ENCODE measurements around the gene TEX264.

TEX264 gene

GRCh38 chr3:51748327-51748726 is 77.3 kb downstream of the TEX264 start:
- no peak for DNase-seq (ENCODE audit: low read depth, low spot score)

DNA sequence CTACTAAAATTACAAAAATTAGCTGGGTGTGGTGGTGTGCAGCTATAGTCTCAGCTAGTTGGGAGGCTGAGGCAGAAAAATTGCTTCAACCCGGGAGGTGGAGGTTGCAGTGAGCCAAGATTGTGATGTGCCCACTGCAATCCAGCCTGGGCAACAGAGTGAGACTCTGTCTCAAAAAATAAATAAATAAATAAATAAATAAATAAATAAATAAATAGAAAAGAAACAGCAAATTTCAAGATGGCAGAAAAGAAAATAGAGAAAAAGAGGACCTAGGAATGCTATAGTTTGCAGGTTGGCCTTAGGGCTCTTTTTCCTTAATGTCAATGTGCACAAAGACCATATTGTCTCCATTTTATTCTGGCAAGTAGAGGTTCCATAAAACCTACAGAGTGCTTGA is 79.8 kb downstream of the TEX264 start:
- DNase-seq (ENCODE audit: low read depth, low spot score): no peak

DNA sequence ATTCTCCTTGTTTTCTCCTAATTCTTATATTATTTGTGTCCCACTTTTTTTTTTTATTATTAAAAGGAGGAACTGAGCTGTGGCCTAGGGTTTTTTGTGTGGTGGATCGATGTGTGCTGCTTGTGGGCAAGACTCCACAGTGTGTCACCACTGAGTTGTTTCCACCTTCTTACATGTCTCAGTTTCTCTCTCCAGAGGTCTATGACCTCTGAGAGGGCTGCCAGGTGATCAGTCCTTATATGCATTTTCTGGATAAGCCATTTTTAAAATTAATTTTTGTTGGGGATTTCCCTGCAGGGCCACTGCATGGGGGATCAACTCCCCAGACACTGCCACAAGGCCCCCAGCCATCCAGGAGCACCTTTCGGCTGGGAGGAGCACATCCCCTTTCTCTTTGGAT is 80.2 kb downstream of the TEX264 start:
- DNase-seq (ENCODE audit: low read depth, low spot score): no peak

Data from brain pericyte (primary cell).